Smooth muscle cell (in vitro differentiated cells): ENCODE results near the gene CILP2. TPM values are rescaled to one million over a fixed set of nuclear protein-coding genes. Genes with fewer than 3 reads are reported as not detected.

Experiments
- DNase-seq: peaks from one replicate; lab custom pipeline; 2025; ENCODE audit not compliant: unreplicated experiment; lab: John Stamatoyannopoulos, UW
- H2AFZ ChIP-seq: fragments of 200-600 bp; sonication (generic); 2 replicates; pipeline ENCODE4 v1.6.0; 2016; ENCODE audit warnings: antibody characterized with exemption, low read depth, mild to moderate bottlenecking
- H3F3A ChIP-seq: fragments of 200-600 bp; sonication (generic); 2 replicates; pipeline ENCODE4 v1.6.0; 2017; ENCODE audit warnings: antibody characterized with exemption, low read depth
- H3K27ac ChIP-seq: fragments of 200-600 bp; sonication (generic); 2 replicates; pipeline ENCODE4 v1.5.1; 2016; ENCODE audit warnings: low read depth, mild to moderate bottlenecking
- H3K27me3 ChIP-seq: fragments of 200-600 bp; sonication (generic); 2 replicates; pipeline ENCODE4 v1.6.1; 2016; ENCODE audit warnings: low read depth, mild to moderate bottlenecking
- H3K36me3 ChIP-seq: fragments of 200-600 bp; sonication (generic); 2 replicates; pipeline ENCODE4 v1.5.1; 2016; ENCODE audit warnings: low read depth
- H3K4me1 ChIP-seq: fragments of 200-600 bp; sonication (generic); 2 replicates; pipeline ENCODE4 v1.5.1; 2016; ENCODE audit warnings: low read depth
- H3K4me2 ChIP-seq: fragments of 200-600 bp; sonication (generic); 2 replicates; pipeline ENCODE4 v1.6.0; 2016; ENCODE audit warnings: mild to moderate bottlenecking
- H3K4me3 ChIP-seq: fragments of 200-600 bp; sonication (generic); 2 replicates; pipeline ENCODE4 v1.5.1; 2016; ENCODE audit warnings: mild to moderate bottlenecking
- H3K79me2 ChIP-seq: fragments of 200-600 bp; sonication (generic); 2 replicates; pipeline ENCODE4 v1.6.0; 2016; ENCODE audit warnings: low read depth, mild to moderate bottlenecking
- H3K9ac ChIP-seq: fragments of 200-600 bp; sonication (generic); 2 replicates; pipeline ENCODE4 v1.6.0; 2016; ENCODE audit warnings: low read depth
- H3K9me3 ChIP-seq: fragments of 200-600 bp; sonication (generic); replicated peaks from 2 replicates; pipeline ENCODE4 v1.5.1; 2016; ENCODE audit warnings: low read depth
- H4K20me1 ChIP-seq: fragments of 200-600 bp; sonication (generic); 2 replicates; pipeline ENCODE4 v1.6.0; 2016; ENCODE audit warnings: low read depth
- WGBS: methylation state at CpG from one replicate; pipeline ENCODE4 v1.1.7; 2016; ENCODE audit warnings: low lambda C conversion rate; 5-methylcytosine and 5-hydroxymethylcytosine counted together
- polyA plus RNA-seq: library from polyadenylated mRNA; unstranded; fragments of >200 nt; fragmentation: Nextera tagmentation; extraction: Ambion mirVana; gene quantifications from 2 replicates; pipeline ENCODE4 v1.2.1, GENCODE V29; 2016
- total RNA-seq: library from RNA; depleted of rRNA; stranded (reverse); fragments of >200 nt; gene quantifications from 2 replicates; pipeline ENCODE4 v1.2.3, GENCODE V29; 2014
- TF ChIP-seq, protein P1 (sequence below): fragments of 200-600 bp; sonication (generic); IDR thresholded peaks from 2 replicates; pipeline ENCODE4 v1.5.1; 2017; ENCODE audit warnings: borderline replicate concordance, mild to moderate bottlenecking, antibody characterized with exemption; ENCODE audit not compliant: insufficient read depth, poor library complexity, severe bottlenecking

Gene CILP2
- total and polyA plus RNA-seq, 2 experiments from 2014 or later = 27.2 to 95.0 TPM

DNA sequence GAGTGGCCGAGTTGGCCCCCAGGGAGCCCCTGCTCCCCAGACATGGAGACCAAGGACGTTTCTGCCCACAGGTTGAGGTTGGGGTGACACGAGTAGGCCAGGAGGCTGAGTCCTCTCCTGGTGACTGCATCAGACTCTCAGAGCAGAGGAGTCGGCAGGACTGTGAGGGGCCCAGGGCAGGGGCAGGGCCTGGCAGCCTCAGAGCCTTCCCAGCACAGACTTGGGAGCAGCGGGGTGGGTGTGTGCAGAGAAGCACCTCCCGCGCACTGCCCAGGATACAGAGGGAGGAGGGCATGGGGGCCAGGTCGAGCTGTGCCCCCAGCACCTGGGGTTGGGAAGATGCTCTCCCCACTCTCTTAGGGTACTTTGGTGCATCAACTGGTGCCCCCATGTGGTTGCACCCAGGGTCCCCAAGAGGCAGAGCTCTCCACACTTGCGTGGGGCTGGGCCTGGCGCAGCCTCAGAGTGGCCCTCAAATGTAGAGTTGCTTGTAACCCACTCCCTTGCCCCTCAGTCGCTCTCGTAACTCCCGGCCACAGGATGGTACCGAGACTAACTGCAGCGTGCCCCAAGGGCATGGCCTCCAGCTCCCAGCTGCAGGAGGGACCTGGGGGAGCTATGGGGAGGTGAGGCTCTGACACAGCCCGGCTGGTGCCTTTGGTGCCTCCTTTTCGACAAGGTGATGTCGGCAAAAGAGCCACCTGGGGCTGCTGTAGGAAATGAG, 38.6 kb upstream of the CILP2 start:
- H3K4me1 ChIP-seq = no peaks in the 10 kb centered on the region
- H3K4me3 ChIP-seq = no peak overlapping the region
- TF ChIP-seq, protein P1, sequence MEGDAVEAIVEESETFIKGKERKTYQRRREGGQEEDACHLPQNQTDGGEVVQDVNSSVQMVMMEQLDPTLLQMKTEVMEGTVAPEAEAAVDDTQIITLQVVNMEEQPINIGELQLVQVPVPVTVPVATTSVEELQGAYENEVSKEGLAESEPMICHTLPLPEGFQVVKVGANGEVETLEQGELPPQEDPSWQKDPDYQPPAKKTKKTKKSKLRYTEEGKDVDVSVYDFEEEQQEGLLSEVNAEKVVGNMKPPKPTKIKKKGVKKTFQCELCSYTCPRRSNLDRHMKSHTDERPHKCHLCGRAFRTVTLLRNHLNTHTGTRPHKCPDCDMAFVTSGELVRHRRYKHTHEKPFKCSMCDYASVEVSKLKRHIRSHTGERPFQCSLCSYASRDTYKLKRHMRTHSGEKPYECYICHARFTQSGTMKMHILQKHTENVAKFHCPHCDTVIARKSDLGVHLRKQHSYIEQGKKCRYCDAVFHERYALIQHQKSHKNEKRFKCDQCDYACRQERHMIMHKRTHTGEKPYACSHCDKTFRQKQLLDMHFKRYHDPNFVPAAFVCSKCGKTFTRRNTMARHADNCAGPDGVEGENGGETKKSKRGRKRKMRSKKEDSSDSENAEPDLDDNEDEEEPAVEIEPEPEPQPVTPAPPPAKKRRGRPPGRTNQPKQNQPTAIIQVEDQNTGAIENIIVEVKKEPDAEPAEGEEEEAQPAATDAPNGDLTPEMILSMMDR = no peak
- H4K20me1 ChIP-seq = no peaks in the 10 kb centered on the region
- no peak overlapping the region for H3K9ac ChIP-seq
- H2AFZ ChIP-seq = no peak overlapping the region
- H3K9me3 ChIP-seq = no peaks in the 10 kb centered on the region
- H3K79me2 ChIP-seq = peaks cover 18% of the 10 kb centered on the region
- no peak overlapping the region for H3K27ac ChIP-seq
- no peaks in the 10 kb centered on the region for H3K27me3 ChIP-seq
- no peaks in the 10 kb centered on the region for H3F3A ChIP-seq
- no peak overlapping the region for H3K4me2 ChIP-seq
- no peak for DNase-seq
- no peaks in the 10 kb centered on the region for H3K36me3 ChIP-seq
- 92% methylated on average over 18 of the region's 18 CpGs for WGBS

DNA sequence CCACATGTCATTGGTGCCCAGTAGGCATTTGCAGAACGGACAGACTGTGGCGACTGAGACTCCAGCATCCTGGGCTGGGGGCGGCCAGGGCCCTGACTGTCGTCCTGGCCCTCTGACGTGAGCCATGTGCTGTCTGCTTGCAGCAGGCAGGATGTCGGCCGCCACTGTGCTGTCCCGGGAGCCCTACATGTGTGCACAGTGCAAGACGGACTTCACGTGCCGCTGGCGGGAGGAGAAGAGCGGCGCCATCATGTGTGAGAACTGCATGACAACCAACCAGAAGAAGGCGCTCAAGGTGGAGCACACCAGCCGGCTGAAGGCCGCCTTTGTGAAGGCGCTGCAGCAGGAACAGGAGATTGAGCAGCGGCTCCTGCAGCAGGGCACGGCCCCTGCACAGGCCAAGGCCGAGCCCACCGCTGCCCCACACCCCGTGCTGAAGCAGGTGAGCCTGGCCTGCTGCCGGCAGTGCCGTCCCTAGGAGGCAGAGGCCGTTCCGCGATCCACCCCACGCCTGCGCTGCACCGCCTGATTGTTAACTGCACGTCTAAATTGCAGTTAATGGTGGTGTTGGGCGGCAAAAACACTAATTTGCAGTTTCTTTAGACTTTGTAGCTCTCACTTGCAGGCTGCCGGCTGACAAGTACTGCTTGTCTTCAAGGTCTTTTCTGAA, 37.0 kb upstream of the CILP2 start:
- H3K9ac ChIP-seq = no peak overlapping the region
- no peaks in the 10 kb centered on the region for H3K27me3 ChIP-seq
- no peak for DNase-seq
- H3K79me2 ChIP-seq = peaks cover 8% of the 10 kb centered on the region
- no peaks in the 10 kb centered on the region for H3K4me1 ChIP-seq
- no peaks in the 10 kb centered on the region for H3K9me3 ChIP-seq
- no peaks in the 10 kb centered on the region for H4K20me1 ChIP-seq
- no peak overlapping the region for H2AFZ ChIP-seq
- H3K36me3 ChIP-seq = no peaks in the 10 kb centered on the region
- H3K27ac ChIP-seq = no peak overlapping the region
- no peaks in the 10 kb centered on the region for H3F3A ChIP-seq
- H3K4me3 ChIP-seq = no peak overlapping the region
- H3K4me2 ChIP-seq = no peak overlapping the region
- WGBS = 97% methylated on average over 32 of the region's 34 CpGs
- TF ChIP-seq, protein P1 = no peak

DNA sequence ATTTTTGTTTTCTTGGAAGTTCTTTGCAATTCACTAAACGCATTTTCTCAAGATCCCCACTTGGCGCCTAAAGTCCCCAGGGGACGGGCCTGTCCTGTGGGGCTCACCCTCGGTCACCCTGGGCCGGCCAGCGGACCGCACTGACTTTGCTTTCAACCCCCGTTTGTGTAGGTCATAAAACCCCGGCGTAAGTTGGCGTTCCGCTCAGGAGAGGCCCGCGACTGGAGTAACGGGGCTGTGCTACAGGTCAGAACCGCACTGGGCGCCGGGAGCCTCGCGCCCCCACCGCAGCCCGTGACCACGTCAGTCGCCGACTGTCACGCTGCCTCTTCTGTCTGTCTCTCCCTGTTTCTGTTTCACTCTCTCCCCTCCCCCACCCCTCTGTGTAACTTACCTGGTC, 36.3 kb upstream of the CILP2 start:
- Histone ChIP-seq H4K20me1 (no peaks in the 10 kb centered on the region), H3K4me2 (no peak overlapping the region), H3K4me1 (no peaks in the 10 kb centered on the region), H3K4me3 (no peak overlapping the region), H3F3A (no peaks in the 10 kb centered on the region), H3K27ac (no peak overlapping the region), H3K27me3 (no peaks in the 10 kb centered on the region), H2AFZ (no peak overlapping the region), H3K36me3 (no peaks in the 10 kb centered on the region), H3K9ac (no peak overlapping the region), H3K9me3 (no peaks in the 10 kb centered on the region), H3K79me2 (peaks cover 2% of the 10 kb centered on the region)
- DNase-seq = no peak
- TF ChIP-seq, protein P1 = no peak
- 96% methylated on average over 26 of the region's 26 CpGs for whole genome bisulfite sequencing
